NOMO-1 treated with DMSO at 0.1 percent for 48 hours (cell line): ENCODE measurements around the gene TCAF1.
"Not testable (repeated sequence)": the region's sequence is repeated elsewhere in the genome, so short reads cannot be mapped to it uniquely, and the experiment has no call there.

Experiments
- DNase-seq: peaks from one replicate; lab custom pipeline; 2025; ENCODE audit not compliant: unreplicated experiment; lab: John Stamatoyannopoulos, UW

TCAF1 gene

DNA sequence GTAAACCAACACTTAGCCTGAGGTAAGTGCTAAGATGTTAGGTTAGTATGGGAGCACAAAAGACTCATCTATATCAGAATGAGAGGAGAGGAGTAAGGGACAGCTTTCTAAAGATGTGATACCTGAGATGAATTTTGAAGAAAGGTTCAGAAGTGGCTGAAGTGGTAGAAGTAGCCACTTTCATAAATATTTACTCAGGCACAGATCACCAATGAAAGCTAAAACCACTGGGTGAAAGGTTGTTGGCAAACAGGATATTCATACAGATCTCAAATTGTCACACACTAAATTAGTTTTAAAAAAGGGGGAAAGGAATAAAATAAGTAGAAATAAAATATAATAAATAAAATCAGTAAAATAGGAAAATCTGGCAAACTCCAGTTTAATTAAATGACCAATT lies 30.4 kb downstream of the TCAF1 start:
- DNase-seq: not testable (repeated sequence)

DNA sequence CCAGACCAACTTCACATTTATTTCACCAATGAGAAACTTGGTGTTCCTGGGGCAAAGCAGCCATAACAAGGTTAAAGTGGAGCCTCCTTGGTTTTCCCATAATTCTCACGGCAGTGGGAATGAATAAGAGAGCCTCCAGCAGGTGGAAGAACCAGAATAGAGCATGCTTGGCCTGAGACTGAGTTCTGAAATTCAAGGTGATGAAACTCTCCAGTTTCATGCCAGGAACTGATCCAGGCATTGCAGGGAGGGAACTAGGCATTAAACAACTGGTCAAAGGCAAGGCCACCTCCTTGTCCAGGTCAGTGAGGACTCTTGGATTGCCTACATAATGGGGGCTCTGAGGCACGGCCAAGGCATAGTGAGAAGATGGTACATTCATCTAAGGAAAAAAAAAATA lies 44.0 kb downstream of the TCAF1 start:
- not testable (repeated sequence) for DNase-seq

DNA sequence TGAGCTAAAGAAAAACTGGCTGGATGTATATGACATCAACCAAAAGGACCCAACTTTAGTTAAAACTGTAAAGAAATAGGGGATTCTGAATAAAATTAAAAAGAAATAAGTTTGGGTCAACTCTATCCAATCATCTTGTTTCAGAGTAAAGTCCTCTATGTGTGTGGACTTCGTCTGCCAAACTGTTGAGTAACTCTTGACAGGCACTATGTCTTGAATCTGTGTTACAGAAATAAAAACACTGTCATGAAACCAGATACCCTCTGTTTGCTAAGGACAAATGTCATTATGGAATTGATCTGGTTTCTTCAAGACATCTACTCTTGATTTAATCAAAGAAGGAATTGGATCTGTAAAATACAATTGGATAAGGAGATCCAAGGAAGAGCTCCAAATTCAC lies 46.5 kb downstream of the TCAF1 start:
- DNase-seq: not testable (repeated sequence)

DNA sequence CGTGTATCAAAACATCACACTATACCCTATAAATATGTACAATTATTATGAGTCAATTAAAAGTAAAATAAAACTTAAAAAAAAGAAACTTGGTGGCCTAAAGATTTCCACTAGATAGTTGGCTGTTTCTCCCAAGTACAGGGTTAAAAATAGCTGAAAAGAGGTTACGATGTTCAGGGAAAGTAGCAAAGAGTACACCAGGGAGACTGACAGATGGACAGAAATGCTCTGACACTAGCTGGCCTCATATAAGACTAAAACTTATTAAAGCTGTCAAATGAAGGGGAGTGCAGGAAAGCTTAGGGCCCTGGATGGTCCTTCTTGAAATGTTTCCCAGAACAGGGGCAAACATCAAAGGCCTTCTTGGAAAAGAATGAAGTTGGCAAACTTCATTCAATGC lies 51.3 kb downstream of the TCAF1 start:
- DNase-seq: no peak

DNA sequence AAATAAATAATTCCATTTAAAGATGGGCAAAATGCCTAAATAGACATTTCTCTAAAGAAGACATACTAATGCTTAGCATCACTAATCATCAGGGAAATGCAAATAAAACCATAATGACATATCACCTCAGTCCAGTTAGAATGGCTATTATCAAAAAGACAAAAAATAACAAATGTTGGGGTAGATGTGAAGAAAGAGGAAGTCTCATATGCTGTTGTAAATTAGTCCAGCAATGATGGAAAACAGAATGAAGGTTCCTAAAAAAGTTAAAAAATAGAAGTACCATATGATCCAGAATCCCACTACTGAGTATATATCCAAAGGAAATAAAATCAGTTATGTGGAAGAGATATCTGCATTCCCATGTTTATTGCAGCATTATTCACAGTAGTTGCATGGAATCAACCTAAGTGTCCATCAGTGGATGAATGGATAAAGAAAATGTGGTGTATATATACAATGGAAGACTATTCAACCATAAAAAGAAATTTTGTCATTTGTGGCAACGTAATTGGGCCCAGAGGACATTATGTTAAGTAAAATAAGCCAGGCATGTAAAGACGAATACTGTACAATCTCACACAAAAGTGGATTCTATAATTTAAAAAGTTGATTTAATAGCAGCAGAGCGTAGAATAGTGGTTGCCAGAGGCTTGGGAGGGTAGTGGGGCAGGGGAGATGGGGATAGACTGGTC lies 52.0 kb downstream of the TCAF1 start:
- DNase-seq: no peak

DNA sequence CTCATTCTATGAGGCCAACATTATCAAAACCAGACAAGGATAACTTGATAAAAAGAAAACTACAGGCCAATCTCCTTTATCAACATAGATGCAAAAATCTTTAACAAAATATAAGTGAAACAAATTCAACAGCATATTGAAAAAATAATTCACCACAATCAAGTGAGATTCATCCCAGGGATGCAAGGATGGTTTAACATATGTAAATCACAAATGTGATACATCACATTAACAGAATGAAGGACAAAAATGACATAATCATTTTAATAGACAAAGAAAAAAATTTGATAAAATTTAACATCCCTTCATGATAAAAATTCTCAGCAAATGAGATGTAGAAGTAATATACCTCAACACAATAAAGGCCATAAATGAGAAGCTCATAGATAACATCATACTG lies 53.8 kb downstream of the TCAF1 start:
- DNase-seq: no peak

DNA sequence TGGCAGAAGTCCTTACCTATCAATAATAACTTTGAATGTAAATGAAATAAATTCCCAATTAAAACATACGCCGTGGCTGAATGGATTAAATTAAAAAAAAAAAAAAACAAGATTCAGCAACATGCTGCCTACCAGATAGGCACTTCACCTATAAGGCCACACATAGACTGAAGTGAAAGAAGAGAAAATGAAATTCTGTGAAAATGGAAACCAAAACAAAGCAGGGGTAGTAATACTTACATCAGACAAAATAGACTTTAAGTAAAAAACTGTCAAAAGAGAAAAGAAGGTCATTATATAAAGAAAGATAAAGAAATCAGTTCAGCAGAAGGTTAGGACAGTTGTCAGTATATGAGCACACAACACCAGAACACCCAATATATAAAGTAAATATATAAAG lies 55.3 kb downstream of the TCAF1 start:
- DNase-seq: no peak

DNA sequence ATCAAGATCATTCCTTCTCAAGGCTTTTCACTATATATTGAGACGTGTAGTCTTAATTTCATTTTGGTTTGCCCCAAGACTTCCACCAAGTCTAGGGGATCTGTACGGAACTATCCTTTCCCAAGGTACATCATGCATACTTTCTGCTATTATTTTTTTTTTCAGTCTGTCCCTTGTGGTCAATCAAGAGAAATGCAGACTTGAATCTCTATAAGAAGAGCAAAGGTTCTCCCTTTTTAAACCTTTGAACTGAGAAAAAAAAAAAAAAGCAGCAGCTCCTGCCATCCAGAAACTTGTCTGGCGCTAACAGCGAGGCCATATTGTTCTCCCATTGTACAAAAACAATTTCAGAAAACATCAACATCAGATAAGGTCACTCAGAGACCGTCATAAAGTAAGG lies 60.3 kb downstream of the TCAF1 start:
- not testable (repeated sequence) for DNase-seq

DNA sequence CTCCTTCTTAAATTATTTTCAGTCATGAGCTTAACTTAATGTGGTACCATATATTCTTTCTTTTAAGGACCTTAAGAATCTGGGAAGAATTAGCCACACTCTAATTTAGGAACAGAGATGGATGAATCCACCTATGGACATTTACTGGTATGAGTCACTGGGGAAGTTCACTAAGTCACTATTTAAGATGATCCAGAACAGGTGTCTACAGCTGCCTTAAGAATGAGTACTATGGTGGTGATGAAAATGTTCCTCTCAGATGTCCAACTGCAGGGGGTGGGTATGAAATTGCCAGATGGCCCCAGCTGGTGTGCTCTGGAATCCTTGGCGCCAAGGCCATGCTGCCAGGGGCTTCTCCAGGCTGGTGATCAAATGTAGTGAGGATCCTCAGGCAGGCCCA lies 61.9 kb downstream of the TCAF1 start:
- DNase-seq: not testable (repeated sequence)

DNA sequence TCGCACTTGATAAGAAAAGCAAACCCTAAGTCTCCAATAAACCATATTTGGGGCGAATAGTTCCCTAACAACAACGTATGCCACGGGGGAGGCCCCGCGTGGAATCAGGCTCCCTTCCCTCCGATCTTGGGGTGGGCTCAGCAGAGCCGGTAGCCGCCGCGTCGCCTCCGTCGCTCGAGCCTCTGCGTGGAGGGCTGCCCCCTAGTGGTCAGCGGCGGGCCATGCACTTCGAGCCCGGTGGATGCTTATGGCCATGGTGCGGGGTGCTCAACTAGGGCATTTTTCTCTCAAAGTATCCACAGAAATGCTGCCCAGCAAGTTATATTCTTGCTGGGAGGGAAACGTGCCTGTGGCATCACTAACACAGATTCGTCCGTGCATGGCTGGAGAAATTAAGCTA lies 64.8 kb downstream of the TCAF1 start:
- not testable (repeated sequence) for DNase-seq

DNA sequence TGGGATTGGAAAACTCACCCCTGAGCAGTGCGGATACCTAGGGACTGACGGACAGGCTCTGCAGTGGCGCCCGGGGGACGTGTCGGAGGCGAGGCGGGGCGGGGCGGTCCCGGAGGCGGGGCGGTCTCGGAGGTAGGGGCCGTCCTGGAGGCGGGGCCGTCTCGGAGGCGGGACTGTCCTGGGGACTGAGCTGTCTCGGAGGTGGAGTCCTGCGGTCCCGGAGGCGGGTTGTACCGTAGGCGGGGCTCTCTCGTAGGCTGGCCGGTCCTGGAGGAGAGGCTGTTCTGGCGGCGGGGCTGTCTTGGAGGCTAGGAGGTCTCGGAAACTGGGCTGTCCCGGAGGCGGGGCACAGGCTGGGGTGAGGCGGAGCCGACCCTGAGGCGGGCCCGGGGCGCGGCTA lies 65.4 kb downstream of the TCAF1 start:
- peak; percentile 44 for DNase-seq

DNA sequence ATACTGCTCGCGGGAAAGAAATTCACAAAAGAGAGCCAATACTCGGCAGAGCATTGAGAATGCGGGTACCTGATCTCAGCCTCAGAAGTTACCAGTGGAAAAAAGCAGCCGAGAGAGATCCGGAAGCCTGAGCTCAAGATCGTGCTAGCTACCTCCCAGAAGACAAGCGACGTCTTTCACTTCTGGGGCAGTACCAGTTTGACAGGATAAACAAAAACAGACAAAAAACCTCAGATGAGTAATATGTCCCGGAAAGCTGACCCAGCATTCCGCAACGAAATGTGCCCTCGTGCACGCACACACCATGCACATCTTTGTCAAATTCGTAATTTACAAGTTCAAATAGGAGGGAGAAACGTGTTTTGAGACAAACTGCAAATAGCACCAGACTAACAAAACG lies 65.9 kb downstream of the TCAF1 start:
- not testable (repeated sequence) for DNase-seq

DNA sequence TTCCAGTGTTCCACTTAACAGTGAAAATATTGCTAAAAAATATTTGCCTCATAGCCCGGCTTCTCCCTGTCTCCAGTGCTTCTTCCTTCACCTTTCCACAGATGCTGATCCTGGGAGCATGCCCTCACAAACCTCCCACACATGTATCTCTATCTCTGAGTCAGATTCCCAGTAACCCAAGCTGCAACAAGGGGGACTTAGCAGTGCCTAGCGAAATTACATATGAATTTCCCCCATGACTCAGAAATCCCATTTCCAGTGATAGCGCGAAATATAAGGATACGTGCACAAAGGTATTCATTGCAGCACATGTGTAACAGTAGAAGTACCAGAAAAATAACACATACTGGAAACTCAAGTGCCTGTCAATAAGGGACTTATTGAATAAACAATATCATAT lies 75.4 kb downstream of the TCAF1 start:
- DNase-seq: not testable (repeated sequence)

DNA sequence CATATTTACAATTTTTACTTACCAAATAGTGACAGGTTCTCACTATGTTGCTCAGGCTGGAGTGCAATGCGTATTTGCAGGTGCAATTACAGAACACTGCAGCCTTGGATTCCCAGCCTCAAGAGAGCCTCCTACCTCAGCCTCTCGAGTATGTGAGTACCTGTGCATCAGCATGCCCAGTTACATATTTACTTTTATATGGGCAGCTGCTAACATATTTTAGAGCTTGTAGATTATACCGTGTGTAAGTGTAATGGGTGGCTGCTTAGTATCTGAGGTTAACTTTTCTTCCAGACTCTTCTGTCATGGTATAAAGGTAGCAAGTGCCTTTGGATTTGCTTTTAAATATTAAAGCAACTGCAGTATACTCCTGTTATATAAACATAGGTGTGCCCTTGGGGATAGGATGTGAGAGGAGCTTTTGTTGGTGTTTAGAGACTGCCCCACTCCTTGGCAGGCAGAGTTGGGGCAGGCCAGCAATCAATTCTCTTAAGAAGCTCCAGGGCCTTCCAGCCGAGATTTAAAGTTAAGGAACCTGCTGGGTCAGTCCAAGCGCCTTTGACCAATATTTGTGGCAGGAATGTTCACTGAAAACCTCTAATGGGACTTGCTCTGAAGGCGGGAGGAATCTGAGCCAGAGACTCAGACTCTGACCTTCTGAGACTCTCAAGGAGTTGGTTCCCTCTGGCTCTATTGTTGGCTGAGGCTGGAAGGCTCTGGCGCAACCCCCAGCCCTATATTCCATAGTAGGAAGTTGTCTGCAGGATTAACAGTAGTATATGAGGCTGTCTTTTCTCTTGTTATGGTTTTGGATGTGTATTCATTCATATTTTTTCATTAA lies 77.5 kb downstream of the TCAF1 start:
- DNase-seq: not testable (repeated sequence)

DNA sequence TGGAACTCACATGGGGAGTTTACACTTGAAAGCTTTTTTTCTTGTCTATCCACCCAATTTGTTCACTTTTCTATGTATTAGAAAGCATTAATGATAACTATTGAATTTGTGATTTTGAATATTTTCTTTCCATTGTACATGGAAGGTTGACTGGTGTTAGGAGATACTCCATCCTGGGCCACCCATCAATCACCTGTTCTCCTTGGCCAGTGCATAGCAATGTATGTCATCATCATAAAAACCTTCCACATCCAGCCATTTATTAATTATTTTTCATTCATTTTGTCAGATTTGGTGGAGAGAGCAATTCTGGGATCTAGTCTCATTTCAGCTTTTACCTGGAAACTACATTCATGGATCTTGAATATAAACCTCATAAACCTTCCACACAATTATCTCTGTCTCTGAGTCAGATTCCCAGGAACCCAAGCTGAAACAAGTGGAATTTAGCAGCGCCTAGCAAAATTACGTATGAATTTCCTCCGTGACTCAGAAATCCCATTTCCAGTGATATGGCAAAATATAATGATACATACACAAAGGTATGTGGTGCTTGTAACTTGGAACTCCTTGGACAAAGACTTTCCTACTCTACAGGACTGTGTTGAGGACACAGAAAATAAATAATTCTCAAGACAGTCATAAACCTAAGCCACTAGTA lies 78.2 kb downstream of the TCAF1 start:
- DNase-seq: not testable (repeated sequence)

DNA sequence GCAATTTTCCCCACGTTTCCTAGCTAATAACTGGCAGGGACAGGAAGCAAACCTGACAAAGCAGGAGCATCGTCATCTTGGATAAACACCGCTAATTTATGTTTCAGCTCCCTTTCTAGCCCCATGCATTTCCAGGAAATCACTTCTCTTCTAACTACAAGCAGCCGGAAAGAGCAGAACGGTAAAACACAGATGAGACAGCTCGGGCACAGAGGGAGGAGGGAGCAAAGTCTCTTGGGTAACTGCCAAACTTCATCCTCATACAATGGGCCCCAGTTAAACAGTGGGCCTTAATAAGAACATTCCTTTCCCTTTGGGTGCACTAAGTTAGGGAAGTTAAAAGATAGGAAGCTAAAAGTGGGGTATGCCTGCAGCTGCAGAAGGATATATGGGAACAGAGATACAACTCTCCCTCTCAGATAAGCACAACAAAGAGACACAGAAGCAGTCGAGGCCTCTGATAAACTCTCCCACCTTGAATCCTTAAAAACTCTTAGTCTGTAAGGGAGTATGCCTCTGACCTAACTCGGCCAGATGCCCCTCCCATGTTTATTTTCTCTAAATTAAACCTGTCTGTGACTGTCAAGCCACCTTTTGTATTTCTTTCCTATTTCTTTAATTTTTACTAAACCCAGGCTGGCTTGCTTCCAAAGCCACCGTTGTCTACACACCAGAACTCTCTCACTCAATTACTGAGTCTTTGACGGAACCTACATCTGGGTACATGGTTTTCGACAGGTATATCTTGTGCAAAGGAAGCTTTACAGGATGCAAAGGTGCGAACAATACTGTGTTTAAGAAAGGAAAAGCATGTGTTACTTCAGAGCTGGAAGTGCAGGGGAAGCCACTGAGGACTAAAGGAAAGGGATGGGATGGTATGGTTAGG lies 80.3 kb downstream of the TCAF1 start:
- DNase-seq: not testable (repeated sequence)

DNA sequence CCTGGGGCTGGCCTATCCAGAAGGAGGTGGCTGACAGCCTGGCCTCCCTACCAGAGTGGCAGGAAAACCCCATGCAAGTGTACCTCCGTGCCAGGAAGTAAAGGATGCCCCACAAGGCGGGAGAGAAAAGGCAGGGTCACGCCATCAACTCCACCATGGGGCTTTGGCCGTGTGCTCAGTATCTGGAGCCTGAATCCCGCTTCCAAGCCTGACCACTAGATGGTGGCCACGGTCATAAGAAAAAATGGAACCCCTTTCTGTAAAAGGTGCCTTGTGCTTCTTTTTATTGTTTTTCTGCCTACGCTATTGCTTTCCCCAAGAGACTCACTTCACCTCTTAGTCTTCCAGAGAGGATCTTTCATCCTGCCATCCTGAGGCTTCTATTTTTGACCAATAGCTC lies 84.1 kb downstream of the TCAF1 start:
- DNase-seq: not testable (repeated sequence)

DNA sequence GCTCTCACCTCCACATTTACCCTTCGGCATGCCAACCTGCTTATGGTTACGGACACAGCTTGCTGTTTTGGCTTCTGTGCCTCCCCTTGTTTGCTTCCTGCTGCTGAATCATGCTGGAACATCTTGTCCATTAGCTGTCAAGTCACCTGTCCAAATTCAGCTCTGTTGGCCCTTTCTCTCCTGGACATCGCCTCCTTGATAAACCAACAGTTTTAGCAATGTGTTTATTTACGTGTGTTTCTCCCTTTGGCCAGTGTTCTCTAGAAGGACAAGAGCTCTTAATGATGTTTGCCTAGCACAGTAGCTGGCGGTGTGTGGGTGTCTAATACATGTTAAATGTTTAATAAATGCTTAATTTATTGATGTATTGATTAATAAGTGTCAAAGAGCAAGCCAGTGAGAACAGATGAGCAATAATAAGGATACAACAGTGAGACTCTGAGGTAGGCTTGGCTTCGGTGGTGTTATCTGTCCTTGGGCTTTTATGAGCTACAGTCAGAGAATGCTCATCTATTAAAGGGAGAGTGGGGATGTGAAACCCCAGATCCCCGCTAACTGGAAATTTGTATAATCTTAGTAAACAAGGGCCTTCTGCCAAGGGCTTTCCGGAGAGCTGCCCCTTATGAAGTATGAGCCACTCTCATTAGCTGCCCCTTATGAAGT lies 85.4 kb downstream of the TCAF1 start:
- not testable (repeated sequence) for DNase-seq

DNA sequence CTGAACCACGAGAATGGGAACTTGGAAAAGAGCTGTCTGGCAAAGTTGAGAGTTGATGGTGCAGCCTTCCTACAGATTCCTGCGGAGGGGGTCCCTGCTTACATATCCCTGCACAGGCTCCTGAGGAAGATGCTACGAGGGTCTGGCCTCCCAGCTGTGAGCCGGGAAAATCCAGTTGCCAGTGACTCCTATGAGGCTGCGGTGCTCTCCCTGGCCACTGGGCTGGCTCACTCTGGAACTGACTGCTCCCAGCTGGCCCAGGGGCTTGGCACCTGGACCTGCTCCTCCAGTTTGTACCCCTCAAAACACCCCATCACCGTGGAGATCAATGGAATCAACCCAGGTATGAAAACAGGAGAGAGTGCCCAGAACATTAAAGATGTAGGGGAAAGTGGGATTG lies 91.3 kb downstream of the TCAF1 start:
- not testable (repeated sequence) for DNase-seq

DNA sequence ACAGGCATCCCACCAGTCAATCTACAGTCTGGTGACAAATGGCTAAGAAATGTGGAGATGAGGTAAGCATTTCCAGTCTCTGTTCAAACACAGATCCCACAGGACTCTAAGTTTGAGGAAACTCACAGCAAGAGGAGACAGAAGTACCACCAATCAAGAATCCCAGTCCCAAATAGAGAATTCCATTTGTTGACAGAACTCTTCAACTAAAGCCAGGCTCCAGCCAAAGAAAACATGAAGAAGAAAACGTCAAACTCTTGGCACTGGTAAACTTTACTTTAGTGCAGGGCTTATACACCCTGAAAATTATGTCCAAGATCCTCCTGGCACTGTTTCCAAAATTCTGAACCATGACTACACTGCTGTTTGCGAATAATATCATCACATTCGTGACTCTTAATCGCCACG lies 95.3 kb downstream of the TCAF1 start:
- DNase-seq: not testable (repeated sequence)
